HG03439 (cell line): ENCODE data around the gene ENPP1.

Experiments used
- ATAC-seq: cut with Tn5 transposase; IDR thresholded peaks from one replicate; pipeline ENCODE4 v1.9.1; 2021; ENCODE audit warnings: mild to moderate bottlenecking, moderate library complexity; ENCODE audit not compliant: unreplicated experiment

Gene ENPP1

DNA sequence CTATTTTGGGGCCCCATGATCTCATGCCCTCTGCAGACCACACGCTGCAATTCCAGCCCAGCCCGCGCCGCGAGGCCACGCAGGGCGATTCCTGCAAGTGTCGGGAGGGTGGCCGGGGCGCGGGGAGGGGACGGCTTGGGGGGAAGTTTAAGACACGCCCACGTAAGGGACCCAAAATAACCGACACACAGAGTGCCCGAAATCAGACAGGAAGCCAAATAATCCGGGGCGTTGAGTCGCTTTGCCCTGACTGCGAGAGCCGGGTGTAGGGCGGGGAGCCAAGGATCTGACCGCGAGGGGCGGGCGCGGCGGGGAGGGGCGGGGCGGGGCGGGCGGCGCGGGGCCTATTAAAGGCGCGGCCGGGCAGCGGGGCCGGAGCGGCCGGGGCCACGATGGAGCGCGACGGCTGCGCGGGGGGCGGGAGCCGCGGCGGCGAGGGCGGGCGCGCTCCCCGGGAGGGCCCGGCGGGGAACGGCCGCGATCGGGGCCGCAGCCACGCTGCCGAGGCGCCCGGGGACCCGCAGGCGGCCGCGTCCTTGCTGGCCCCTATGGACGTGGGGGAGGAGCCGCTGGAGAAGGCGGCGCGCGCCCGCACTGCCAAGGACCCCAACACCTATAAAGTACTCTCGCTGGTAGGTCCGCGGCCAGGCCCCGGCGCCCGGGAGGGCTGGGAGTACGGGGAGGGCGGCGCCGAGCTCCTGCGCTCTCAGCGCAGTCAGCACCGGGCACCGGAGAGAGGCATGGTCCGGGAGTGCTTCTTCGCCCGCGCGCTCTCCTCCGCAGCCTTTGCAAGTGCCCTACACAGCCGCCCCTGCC lies at the start of gene ENPP1:
ENPP1 (plus strand) TSS at position 377 of the 816 bp plus-strand sequence; CDS start at position 393, 16 bp downstream.
- ATAC-seq: peak; percentile 72

DNA sequence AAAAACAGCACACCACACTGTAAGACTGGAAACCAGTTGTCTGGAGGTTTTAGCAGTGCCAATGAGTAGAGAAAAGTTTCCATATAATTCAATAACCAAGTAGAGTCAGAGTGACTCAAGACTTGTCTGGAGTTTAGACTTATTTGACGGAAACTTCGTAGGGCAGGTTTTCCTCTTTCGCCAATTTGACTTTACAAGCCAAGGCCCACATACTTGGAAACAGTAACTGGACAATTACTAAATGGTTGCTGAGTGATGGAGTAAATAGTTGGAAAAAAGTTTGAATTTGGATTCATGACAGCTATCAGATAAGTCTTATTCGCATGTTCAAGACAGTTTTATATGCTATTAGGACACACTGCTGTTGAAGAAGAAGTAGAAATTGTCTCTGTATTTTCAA lies 48.9 kb upstream of the ENPP1 start:
- ATAC-seq: no peak

DNA sequence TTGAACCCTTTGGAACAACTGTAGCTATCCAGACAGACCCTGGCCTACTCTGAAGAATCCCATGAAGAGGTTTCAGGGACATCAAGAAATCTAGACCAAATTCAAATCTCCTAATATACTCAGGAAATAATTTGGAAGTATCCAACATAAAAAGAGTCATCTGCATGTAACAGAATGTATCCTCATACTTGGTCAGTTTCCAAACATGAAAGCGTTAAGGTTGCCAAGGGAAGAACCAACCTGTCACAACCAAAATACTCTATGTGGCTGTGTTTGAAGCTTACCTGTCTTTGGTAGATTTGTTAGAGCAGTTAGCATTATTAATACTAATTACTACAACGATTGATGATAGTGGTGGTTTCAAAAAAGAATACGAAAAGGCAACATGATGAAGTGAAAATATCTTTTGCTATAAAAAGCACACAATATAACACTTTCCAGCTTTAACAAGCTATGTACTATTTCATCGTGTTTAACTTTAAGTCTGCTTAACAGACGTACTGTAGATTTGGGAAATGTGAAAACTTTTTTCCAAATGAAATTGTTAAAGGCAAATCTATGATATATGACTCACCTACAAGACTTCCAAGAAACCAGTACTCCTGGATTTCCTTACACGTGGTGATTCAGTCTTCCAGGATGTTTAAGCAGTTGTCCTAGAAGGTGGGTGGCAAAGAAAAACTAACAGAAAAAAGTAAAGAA lies 46.6 kb upstream of the ENPP1 start:
- no peak for ATAC-seq

DNA sequence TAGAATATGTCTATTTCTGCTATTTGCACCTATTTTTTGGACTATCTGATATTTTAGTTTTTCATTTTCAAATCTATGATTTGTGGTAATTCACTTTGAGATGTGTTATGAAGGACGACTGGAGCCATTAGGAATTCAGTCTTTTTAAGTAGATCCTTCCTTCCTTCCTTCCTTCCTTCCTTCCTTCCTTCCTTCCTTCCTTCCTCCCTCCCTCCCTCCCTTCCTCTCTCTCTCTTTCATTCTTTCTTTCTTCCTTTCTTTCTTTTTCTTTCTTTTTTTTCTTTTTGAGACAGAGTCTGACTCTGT lies 46.1 kb upstream of the ENPP1 start:
- ATAC-seq: no peak

DNA sequence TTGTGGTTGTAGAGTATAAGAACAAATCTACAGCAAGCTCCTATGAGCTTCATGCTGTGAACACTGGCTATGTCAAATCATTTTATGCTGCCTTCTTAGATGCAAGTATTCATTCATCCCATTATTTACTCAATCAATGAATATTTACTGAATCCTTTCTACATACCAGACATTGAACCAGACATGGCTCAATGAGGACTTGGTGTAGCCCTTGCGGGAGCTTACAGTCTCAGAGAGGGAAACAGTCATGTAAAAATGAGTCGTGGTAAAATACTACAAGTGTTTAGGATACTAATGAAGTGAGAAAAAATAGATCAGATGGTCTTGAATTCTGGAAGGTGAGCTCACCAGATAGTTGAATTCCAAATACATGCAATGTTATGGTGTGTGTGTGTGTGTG lies 44.8 kb upstream of the ENPP1 start:
- no peak for ATAC-seq

DNA sequence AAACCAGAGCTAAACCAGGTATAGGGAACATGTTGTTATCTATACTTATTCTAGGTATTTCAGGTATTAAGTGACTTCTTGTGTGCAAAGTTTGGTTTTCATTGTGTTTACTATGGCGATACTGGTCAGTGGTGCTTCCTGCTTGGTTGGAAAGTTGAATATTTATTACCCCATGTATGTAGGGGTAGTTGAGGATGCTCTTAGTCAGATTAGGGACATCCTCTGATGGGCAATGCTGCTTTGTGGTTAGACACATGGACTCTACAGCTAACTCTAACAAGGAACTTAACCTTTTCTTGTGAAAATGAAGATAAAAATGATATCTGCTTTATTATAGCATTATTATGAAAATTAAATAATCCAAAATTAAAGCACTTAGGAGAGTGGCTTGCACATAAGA lies 44.1 kb upstream of the ENPP1 start:
- ATAC-seq: no peak

DNA sequence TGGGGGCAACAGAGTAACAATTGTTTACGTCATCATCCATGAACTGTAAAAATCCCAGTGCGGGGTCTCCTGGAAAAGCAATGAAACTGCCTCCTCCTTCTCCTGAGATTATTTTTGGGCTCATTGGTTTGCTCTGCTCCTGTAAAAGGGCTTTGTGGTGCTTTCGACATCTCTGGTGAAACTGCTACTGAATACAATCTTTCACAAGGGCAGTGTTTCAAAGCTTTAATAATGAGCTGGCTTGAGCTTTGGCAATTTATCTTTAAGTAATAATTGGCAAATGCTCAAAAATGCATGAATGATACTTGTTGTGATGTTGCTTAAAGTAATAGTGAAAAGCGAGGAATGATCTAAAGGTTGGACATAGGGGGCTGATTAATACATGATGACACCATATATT lies 43.5 kb upstream of the ENPP1 start:
- no peak for ATAC-seq

DNA sequence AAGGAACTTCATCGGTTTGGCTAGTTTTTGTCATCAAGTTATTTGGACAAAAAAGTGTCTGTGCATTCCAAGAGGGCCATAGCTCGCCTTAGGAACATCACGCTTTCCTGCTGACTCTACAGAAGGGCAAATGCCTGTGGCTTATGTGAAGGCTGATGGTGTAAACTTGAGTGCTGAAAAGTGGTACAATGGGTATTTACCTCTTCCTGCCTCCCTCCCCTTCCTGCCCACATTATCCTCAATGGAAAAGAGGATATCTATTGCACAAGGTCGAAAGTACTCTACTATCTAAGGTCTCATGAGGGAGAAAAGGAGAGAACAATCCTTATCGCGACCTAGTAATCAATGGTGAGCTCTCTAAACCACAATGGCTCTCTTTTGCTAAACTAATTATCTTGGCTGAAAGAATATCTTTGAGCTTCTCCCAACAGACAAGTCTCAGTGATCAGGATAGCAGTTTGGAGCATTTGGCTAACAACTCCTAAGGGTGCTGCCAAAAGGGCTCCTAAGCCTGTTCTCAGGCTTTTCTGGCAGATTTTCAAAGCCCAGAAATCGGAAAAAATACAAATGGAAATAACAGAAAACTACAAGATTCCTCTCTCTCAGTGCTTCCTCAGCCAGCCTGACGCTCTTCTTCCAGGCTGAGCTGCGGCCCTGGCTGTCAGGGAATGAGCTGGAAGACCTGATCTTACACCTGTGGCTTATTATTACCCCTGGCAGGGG lies 42.6 kb upstream of the ENPP1 start:
- no peak for ATAC-seq

DNA sequence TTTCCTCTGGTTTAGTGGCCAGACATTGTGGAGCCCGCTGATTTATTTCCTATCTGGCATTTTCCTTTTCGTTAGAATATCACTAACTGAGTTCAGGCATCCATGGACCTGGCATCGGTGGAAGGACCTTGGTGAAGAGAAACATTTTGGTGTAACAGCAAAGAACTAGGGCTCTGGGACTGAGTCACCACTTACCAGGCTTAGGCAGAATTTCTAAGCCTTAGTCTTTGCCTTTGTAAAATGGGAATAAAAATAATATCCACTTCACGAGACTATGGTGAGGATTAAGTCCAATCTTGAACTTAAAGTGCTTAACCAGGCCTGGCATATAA lies 42.0 kb upstream of the ENPP1 start:
- ATAC-seq: no peak

DNA sequence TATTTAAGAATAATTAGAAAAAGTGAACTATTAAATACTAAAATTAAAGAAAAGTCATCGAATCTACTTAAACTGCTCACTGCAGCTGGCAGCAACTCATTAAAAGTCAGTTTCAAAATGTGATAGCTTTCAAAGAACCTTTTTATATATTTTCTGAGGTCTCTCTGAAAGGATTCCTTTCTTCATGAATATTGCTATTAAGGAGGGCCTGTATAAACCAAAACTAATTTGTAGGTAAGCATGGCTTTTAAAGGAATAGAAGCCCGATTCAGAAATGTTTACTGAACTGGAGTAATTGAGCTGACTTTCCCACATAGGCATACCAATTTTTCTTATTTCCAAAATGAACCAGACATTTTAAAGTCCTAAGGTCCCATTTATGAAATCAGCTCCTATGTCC lies 41.2 kb upstream of the ENPP1 start:
- ATAC-seq: no peak

DNA sequence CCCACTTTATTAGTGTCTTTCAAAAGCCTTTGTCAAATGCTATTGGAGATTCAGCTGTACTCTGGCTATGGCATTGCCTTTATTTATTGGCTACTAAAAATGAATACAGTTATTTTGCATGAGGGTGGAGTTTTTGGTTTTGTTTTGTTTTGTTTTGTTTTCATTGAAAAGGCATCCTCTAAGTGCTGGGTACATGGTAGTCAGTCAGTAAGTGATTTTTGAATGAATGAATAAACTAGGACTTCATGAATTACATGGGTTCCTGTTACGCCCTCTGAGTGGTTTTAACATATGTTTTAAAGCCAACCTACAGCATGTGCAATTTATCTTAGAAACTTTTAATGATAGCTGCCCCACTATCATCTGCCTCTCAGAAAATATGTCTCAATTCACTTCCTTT lies 38.9 kb upstream of the ENPP1 start:
- ATAC-seq: no peak

DNA sequence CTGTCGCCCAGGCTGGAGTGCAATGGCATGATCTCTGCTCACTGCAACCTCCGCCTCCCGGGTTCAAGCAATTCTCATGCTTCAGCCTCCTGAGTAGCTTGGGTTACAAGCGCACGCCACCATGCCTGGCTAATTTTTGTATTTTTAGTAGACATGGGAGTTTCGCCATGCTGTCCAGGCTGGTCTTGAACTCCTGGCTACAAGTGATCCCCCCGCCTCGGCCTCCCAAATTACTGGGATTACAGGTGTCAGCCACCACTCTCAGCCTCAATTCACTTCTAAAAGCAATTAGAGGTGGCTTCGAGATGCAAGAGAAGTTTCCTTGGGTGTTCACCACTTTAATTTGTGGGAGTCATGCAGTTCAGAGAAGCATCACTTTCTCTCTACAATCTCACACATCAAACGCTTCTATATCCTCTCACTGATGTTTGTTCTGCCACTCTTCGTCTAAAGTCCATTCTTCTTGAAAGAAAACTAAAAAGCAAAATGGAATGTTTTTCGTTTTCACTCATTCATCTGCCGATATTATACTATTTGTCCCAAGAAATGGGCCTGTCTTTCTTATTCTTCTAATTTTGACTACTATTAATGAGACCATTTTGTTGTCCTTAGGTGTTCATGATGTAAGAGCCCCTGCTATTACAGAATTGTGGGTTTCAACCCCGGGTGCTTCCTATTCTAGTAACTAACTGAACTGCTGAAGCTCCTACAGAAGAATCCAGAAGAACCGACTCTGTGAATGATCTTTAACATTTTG lies 38.3 kb upstream of the ENPP1 start:
- no peak for ATAC-seq

DNA sequence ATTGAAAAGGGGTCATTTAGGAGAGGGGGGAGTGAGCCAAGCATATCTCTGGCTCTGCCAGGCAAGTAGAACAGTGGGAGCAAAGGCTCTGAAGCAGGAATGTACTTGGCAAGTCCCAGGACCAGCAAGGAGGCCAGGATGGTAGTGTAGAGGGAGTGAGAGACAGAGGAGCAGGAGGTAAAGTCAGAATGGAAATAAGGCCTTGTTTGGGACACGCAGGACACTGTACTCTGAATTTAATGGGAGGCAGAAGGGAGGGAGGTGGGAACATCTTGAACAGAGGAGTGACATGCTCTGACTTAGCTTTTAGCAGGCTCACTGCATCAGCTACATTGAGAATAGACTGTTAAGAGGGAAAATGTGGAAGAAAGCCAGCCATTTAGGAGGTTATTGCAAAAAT lies 37.0 kb upstream of the ENPP1 start:
- ATAC-seq: no peak

DNA sequence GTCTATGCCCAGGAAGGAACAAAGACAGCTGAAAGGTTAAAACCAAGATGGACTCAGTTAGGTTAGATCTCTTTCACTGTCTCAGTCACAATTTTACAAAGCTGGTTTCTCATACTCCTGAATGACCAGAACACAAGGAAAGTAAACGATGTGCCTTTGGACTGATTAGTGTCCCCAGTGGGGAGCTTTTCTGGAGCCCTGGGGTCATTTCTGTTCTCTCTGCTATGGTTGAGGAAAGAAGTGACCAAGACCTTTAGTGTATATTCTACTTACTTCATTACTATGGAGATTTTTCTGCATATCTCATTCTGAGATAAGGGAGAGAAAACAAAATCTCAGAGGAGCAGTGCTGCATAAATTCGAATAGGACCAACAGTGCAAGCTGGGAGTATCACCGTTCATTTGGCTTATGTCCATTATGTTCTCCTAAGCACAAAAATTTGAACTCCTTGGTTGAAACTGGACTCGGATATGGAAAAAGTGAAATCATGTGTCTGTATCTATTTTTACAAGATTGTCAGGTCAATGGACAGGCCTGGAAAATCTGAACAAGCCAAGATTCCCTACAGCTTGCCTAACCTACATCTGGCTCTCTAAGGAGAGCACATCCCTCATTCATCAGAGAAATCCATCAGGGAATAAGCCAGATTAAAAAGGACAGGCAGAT lies 34.4 kb upstream of the ENPP1 start:
- no peak for ATAC-seq

DNA sequence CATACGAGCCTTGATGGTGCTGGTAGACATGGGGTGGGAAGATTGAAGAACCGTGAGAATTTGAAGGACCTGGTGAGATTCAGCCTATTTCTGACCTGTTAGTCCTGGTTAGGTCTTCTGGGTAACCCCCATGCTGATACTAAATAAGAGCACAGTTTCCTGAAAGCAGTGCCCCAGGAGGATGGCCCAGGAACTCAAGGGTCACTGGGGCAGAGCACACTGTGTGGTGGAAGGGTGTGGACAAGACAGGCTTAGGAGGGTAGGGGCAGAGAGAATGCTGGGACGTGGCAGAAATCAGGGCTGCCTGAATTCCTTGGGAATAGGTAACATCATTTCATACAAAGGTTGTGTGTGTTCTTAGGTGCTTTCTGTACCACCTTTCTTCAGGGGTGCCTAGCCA lies 31.9 kb upstream of the ENPP1 start:
- no peak for ATAC-seq

DNA sequence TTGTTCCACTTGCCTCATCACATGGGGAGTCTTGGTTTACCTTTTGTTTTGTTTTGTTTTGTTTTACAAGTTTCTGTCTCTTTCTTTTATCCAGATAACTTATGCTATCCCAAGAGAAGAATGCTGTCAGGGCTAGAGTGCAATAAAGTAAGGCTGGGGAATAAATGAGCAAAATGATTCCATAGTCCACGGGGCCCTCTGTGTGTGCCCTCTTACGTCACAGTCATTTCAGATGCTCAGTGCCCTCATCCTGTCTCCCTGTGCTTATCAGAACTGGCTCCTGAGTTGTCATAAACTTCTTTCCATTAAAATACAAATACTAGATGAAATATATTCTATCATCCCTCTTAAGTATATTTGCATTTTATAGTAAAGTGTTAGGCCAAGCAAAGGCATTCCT lies 30.8 kb upstream of the ENPP1 start:
- no peak for ATAC-seq

DNA sequence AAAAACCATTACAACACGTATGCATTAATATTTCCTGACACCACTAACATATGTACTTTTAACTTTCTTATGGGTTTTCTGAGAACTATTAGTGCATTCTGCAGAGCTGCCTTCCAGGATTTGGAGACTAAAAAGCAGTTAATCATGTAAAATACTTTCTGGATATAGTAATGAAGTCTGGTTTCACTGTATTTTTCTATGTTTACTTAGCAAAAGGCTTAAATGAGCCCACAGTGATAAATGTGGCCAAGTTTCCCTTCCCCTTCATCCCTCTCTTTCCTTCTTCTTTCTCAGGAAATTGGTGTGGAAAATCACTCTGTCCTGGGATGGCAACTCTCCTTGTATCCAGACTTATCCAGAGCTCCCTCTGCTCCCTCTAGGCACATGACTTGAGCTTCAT lies 29.7 kb upstream of the ENPP1 start:
- no peak for ATAC-seq

DNA sequence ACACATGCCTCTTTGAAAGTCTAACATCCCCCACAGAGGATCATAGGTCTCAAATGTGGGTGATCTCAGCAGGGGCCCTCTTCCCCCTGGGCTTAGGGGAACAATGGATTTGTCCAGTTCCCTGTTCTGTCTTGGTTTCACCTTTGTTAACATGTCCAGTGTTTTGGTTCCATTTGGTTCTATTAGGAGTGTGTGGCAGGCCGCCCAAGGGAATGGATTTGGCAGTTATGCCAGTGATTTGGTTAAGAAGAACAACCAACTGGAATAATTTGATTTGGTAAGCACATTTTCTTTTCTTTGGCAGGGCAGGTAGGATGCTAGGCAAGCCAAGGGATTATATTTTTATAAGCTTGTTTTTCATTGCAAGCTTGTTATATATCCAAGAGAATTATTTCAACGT lies 28.5 kb upstream of the ENPP1 start:
- no peak for ATAC-seq

DNA sequence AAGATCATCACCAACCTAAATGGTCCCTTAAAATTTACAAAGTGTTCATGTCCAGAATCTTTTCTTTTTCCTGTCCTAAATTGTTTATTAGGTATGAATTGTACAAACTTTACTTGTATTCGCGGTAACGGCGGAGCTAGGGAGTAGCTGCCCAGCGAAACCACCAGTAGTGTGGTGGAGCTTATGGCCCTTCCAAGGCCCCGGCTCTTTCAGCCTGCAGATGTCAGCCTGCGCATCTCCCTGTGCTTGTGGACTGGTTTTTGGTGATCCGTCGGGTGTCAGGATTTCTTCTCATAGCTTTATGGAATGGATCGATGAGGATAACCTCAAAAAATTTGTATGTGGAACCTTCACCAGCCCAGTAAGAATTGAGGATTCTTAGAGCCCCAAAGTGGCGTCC lies 27.2 kb upstream of the ENPP1 start:
- no peak for ATAC-seq

DNA sequence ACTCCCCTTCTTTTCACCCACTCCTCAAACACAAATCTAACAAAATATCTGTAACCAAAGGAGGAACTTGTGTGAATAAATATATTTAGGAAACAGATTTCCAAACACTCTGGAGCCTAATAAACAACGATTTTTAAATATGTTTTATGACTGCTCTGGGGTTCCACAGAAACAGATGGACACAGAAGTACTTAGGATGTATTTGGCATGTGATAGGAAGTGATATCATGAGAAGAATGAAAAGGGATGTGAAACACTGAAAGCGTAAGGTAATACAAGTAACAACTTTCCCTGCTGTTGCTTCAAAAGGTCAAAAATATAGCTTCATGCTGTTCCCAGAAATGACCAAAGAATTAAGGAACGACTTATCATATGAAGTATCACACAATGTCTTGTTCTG lies 26.1 kb upstream of the ENPP1 start:
- no peak for ATAC-seq

DNA sequence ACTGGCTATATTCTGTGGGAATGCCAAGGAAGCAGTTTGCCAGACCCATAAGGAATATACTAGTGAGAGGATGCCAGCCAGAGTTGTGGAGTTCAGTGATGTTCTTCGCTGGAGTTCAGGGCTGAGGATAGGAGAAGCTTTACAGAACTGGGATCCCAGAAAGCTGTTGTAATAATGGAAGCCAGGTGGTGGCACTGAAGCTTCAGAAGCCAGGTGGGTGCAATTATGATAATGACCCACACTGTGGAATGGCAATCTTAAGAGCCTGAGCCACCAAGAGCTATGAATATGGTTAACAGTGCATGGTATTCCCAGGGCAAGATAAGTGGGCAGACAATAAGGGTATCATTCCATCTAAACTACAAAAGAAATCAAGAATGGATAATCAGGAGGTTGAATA lies 25.1 kb upstream of the ENPP1 start:
- no peak for ATAC-seq
